Brain microvascular endothelial cell (primary cell): ENCODE data around the gene FAM120C.
A peak's percentile ranks its signal among the peaks of the same experiment; 100 is the strongest.

Source experiments
- DNase-seq: peaks from one replicate; pipeline ENCODE4 v3.0.0-alpha.2; 2020
- H3K27ac ChIP-seq: fragments of 250-450 bp; sonication (Bioruptor Pico); 2 replicates; pipeline ENCODE4 v1.5.1; 2020; ENCODE audit warnings: mild to moderate bottlenecking, moderate library complexity
- H3K27me3 ChIP-seq: fragments of 250-450 bp; sonication (Bioruptor Pico); replicated peaks from 2 replicates; pipeline ENCODE4 v1.5.1; 2020; ENCODE audit warnings: mild to moderate bottlenecking
- H3K36me3 ChIP-seq: fragments of 250-450 bp; sonication (Bioruptor Pico); replicated peaks from 2 replicates; pipeline ENCODE4 v1.5.1; 2020; ENCODE audit warnings: mild to moderate bottlenecking
- H3K4me3 ChIP-seq: 2 replicates; pipeline ENCODE4 v1.5.1; 2011; ENCODE audit warnings: low read depth, mild to moderate bottlenecking, control low read depth, low read length, moderate library complexity
- CTCF ChIP-seq: IDR thresholded peaks from 2 replicates; pipeline ENCODE4 v1.5.1; 2011; ENCODE audit warnings: low read depth, mild to moderate bottlenecking, moderate library complexity, low read length, control low read depth, inconsistent platforms; ENCODE audit errors: missing control alignments
- in situ Hi-C: cut with HindIII; loops from 2 replicates; pipeline ENCODE4 v1.10.0; 2017; ENCODE audit warnings: low sequenced_read_pairs, low pct_ligation_motif_present

The FAM120C gene

GRCh38 chrX:54198262-54198661, 15.2 kb upstream of the FAM120C start:
- H3K27me3 ChIP-seq: no peaks in the 10 kb centered on the region
- TF ChIP-seq CTCF: no peak
- DNase-seq: no peak
- H3K4me3 ChIP-seq: no peak overlapping the region
- no peaks in the 10 kb centered on the region for H3K36me3 ChIP-seq
- in situ Hi-C loops: no loop called here
- no peak overlapping the region for H3K27ac ChIP-seq

DNA sequence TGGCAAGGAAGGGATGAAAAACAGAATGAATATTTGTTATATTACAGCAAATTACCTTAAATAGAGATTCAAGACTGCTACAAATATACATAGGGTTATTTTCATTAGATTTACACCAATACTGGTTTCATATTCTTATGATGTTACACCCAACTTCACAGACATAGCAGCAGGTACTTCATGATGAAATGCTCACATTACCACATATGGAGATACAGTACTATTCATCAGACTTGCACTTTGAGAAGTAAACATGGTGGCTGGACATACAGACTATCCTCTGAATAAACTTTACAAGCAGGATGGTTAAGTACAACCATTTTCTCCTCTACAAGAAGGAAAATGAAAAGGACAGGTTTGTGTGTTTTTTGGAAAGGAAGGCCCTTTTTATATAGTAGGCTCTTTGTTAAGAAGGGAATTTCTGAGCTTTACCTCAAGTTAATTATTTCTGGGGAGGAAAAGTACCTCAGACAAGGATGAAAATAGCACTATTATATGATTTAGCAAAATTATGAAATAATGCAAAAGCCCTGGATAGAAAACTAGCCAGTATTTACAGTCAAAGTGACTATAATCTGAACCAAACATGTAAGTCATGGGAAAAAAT, 12.0 kb upstream of the FAM120C start:
- no peak for TF ChIP-seq CTCF
- no peak for DNase-seq
- H3K36me3 ChIP-seq: no peaks in the 10 kb centered on the region
- no peaks in the 10 kb centered on the region for H3K27me3 ChIP-seq
- H3K4me3 ChIP-seq: no peak overlapping the region
- in situ Hi-C loops: no loop called here
- H3K27ac ChIP-seq: no peak overlapping the region

DNA sequence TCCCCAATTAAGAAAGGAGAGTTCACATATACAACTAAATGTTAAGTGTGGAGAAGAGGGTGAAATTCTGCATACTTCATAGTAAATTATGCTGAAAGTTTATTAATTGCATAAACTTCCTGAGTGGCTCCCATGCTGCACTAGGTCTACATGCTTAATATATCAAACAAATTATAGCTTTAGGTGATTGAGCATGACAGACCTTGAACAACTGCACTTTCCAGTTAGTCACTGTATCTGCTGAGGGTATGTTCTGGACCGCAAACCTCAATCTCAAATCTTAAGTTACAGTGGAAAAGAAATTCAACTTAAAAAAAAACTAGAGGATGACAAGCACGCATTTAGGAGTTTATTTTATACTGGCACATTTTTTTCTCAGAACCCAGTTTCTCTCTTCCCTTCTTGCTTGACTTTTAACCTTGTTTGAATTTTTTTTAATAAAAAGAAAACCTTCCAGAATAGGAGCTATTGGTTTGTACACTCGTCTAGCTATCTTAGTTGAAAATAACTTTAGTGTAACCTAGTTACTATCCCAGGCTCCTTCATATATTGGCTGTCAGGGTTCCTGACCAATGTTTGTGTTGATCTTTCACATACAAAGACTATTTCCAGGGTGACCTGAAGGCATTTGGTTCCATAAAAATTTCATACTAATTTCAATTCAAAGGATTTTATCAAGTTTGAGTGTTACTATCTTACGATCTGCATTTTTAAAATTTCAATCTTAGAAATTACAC, 10.2 kb upstream of the FAM120C start:
- in situ Hi-C loops: no loop called here
- Histone ChIP-seq H3K27me3 (no peaks in the 10 kb centered on the region), H3K27ac (no peak overlapping the region), H3K36me3 (no peaks in the 10 kb centered on the region), H3K4me3 (no peak overlapping the region)
- DNase-seq: no peak
- no peak for TF ChIP-seq CTCF

DNA sequence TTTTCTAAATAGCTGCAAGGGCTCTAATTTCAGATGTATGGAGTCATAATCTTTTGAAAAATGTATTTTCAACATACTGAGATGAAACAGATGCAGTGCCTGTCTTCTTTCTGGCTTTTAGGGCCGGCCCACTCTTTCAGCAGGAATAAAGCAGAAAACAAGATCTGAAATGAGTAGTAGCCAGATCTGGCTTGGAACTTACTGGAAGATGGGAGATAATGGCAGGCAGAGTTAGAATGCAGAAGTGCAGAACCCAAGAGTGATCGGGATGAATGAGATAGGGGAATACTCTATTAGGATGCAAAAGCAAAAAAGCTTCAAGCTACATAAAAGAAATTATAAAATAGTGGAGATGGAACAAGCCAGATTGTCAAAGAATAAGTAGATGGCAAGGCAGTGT, 1.4 kb upstream of the FAM120C start:
- H3K27ac ChIP-seq: no peak overlapping the region
- in situ Hi-C loops: no loop called here
- no peak overlapping the region for H3K4me3 ChIP-seq

DNA sequence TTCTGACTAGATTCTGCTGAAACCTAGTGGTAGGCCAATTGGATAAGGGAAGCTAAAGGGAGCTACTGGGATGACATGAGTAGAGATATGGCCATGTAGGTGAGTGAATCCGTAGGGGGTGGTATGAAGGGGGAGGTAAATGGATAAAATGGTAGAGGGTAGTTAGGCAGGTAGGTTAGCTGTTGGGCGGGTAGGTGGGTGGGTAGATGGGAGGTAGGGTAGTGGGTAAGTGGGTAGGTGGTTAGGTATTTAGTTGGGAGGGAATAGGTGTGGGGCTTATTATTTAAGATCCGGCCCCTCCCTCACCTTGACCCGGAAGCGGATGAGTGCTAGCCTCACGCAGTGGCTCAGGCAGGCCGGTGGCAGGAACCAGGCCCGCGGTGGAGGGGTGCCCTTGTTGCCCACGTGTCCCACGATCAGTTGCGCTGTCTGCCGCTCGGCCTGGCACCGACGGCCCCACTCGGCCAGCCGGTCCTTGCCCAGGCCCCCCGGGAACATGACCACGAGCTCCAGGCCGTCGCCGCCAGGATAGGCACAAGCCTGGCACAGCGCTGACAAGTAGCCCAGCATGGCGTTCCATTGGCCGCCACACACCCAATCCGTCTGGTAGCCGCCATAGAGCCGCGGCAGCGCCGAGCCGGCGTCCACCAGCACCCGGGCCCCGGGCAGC, 725 bp downstream of the FAM120C start:
- TF ChIP-seq CTCF: no peak
- H3K4me3 ChIP-seq: peak overlapping the region; percentile 67
- H3K27me3 ChIP-seq: no peaks in the 10 kb centered on the region
- no peaks in the 10 kb centered on the region for H3K36me3 ChIP-seq
- in situ Hi-C loops: no loop called here
- no peak for DNase-seq
- H3K27ac ChIP-seq: peak overlapping the region; percentile 53

More for the DNA sequence above, 1.4 kb upstream of the FAM120C start:
- Histone ChIP-seq H3K36me3 (no peaks in the 10 kb centered on the region), H3K27me3 (no peaks in the 10 kb centered on the region)
- no peak for DNase-seq
- no peak for TF ChIP-seq CTCF
